HT1080 (cell line): ENCODE measurements around the gene MGAT4C. TPM values are rescaled to one million over a fixed set of nuclear protein-coding genes. Genes with fewer than 3 reads are reported as not detected.
A peak's percentile ranks its signal among the peaks of the same experiment; 100 is the strongest.

Experiments
- DNase-seq: peaks from one replicate; pipeline ENCODE4 v3.0.0-alpha.2; 2015; ENCODE audit warnings: low read depth
- total RNA-seq: library from RNA; depleted of rRNA; stranded (reverse); fragments of >200 nt; shearing (Covaris generic); gene quantifications from 2 replicates; pipeline ENCODE4 v1.2.3, GENCODE V29; 2014

The MGAT4C gene
- total RNA-seq, 1 experiment from 2014 or later: not detected

DNA sequence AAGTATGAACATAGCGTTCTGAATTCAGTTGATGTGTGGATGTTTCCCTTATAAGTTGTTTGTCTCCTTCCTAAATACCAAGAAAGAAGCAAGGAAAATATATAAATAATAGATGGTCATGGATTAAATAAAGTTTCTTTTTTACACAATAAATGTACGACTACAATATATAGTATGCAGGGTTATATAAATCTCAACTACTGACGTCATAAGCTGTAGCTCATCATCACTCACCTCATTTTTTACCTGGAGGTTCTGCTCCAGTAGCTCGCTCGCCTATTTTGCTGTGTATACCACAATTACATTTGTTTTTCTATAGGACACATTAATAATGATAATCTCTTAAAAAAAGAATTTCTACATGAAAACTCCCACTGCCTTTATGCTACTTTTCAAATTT lies 272.6 kb downstream of the MGAT4C start:
- DNase-seq: no peak

GRCh38 chr12:85979641-85980040 lies 276.6 kb downstream of the MGAT4C start:
- peak; percentile 52 for DNase-seq

DNA sequence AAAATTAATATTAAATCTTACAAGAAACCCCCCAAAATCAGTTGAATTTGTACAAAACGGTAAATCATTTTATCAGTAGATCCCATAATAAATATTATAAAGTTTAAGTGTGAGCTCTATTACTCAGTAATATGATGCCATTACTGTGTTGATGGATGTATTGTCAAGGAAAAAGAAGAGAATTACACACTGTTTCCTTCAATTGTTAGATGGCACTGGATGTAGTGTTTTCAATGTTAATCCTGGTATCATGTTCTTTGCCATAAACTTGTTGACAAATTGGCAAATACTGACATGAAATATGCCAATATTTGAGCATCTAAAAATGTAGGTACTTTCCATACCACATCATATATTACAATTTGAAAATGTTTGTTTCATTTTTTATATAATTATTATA lies 280.5 kb downstream of the MGAT4C start:
- no peak for DNase-seq

- no peak for DNase-seq
Measured at GRCh38 chr12:85971800-85972199, 284.4 kb downstream of the MGAT4C start.

DNA sequence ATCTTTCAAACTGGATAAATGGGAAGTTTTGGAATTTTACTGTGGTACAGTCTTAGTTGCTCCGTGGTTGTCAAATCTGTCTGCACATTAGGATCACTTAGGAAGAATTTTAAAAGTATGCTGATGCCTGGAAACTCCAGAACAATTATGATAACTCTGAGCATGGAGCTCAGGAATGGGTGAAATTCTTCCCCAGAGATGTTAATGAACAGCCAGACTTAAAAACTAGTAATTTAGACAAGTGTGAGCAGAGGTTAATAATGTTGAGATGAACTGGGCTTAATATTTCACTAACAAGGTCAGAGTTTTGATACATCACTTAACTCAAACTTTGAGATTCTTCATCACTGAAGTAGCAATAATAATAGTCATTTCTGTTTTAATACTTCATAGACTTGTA lies 287.6 kb downstream of the MGAT4C start:
- no peak for DNase-seq

GRCh38 chr12:85963326-85963725 lies 292.9 kb downstream of the MGAT4C start:
- no peak for DNase-seq

GRCh38 chr12:85956081-85956480 lies 300.1 kb downstream of the MGAT4C start:
- no peak for DNase-seq

DNA sequence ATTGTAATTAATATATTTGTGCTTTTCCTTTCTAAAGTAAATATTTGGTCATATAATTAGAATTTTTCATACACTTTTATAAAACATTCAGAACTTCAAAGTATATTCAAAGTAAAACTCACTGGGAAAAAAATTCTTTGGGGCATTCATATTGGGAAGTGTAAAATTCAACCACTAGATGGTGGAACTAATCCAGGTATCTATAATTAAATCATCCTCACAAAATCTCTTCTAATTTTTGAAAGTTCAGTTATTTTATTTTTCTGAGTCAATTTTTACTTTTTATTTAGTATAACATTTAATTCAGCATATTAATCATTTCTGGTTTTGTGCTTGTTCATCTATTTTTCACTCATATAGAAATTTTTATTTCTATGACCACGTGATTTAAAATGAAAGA lies 301.1 kb downstream of the MGAT4C start:
- no peak for DNase-seq

DNA sequence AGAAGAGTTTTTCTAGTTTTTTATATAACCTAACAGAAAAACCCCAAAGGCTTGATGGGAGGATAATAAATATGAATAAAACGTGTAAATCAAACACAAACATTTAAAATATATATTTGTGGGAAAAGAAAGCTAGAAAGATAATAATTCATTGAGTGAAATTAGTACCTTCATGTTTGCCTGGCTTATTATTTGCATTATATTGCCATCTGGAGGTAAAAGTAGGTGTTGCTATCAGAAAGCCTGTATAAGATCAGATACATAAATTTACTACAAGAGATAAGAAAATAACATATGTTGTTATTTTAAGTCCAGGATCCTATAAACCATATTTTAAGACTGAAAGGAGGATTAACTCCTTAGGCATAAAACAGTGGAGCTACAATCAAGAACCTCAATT lies 304.4 kb downstream of the MGAT4C start:
- DNase-seq: peak; percentile 13

- DNase-seq: no peak
Measured at GRCh38 chr12:85949253-85949652, 306.9 kb downstream of the MGAT4C start.

- DNase-seq: no peak
Measured at GRCh38 chr12:85948340-85948739, 307.9 kb downstream of the MGAT4C start.

GRCh38 chr12:85947286-85947685 lies 308.9 kb downstream of the MGAT4C start:
- no peak for DNase-seq

DNA sequence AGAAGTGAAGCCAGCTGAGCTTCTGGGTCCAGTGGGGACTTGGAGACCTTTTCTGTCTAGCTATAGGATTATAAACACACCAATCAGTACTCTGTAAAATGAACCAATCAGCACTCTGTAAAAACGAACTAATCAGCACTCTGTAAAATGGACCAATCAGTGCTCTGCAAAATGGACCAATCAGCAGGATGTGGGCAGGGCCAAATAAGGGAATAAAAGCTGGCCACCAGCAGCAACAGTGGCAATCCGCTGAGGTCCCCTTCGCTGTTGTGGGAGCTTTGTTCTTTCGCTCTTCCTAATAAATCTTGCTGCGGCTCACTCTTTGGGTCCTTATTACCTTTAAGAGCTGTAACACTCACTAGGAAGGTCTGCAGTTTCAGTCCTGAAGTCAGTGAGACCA lies 309.8 kb downstream of the MGAT4C start:
- no peak for DNase-seq

DNA sequence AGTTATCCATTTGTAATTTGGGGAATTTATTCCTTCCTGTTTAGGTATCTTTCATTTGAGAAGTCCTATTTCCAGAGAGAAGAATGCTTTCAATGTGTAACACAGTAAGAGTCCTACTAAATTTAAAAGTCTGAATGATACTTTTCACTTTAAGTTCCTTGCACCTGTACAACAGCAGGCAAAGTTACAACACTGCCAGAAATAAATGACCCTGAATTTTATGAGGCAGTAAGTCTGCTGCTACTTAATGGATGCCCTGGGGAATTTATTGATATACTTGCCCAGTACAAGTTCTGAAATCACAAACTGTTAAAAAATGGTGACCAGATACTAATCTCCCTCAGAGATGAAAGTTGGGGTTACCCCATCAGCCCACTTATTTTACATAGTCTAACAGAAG lies 329.0 kb downstream of the MGAT4C start:
- no peak for DNase-seq

DNA sequence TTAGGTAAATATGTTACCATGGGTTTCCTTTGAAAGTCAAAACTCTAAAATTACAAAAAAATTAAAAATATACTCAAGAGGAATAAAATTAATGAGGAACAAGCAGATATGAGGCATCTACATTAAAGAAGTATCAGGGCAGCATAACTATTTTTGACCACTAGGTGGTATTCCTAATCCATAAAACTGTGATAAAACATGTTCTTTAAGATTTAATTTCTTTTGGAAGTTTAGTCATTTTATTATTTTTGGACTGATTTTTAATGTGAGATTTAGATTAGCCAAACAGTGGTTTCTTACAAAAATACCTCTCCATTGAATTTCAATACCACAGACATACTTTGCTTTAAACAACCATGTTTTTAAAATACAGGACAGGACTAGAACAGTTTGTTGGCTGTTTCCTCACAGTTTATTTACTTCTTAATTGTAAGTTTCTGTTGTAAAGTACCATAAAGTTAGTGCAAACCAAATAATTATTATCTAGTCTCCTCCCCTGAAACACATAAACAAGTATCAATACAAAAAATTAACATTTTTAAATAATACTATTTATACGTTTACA lies 332.3 kb downstream of the MGAT4C start:
- no peak for DNase-seq

GRCh38 chr12:85920324-85920947 lies 335.8 kb downstream of the MGAT4C start:
- peak; percentile 49 for DNase-seq
